ENCODE data around the gene CEP170.

Gene CEP170

DNA sequence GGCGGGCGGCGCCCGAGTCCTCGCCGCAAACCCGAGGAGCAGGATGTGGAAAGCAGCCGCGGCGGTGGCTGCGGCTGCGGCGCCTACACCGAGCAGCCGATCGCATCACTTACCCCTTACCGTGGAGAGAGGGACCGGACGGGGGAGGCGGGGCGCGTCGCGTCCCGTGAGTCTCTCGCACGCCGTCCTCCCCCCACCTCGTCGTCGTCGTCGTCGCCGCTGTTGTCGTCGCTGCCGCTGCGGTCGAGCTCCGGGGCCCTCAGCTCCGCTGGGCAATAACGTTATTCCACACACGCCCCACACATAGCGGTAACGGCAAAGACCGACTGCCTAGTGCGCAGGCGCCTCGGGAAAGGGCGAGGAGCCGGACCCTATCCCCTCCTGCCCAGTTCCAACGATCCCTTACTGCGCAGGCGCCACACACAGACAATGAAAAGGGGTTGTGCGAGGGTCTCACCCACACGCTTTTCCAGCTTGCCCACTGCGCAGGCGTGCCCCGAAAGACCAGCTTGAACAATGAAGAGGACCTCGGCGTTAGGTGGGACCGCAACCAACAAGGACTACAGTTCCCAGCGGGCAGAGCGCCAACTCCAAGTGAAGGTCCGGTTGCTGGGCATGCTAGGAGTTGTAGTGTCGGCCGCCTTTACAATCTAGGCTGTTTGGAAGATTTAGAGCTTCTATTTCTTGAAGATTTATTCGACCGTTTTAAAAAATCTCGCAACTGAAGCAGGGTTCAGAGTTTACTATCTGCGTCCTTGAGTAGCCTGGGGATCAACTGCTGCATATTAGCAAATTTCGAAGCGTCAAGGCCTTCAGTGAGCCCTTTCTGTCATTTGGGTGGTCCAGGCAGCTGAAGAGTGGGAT is at the start of gene CEP170:
CEP170 (minus strand) TSS at position 355 of the 864 bp plus-strand sequence. CDS start 30,001 bp downstream, outside the sequence.
- peak; percentile 79 to 89 for DNase-seq (ENCODE audit: low read depth in 1 of 2, low spot score in 1 of 2)

- no peak for DNase-seq (ENCODE audit: low read depth in 1 of 2, low spot score in 1 of 2)
These were observed 46.0 kb upstream of the CEP170 start for GRCh38 chr1:243301059-243301458.

- no peak for DNase-seq (ENCODE audit: low read depth in 1 of 2, low spot score in 1 of 2)
These were observed 44.0 kb upstream of the CEP170 start for GRCh38 chr1:243299069-243299468.

DNA sequence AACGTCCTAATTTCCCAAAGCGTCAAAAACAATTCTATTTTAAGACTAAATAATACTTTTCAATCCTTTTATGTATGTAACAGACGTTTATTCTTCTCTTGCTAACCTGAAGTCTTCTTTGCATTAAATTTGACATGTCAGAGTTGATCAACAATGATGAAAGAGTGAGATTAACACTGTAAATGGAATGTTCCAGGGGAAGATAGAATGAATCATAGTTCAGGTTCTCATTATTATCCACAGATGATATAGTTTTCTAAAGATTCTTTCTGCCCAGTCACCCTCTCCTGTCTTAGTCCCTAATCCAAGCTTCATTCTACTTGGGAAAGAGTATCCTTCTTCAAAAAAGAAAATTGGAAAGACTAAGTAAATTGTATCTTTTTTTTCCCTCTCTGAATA is 39.6 kb upstream of the CEP170 start:
- no peak for DNase-seq (ENCODE audit: low read depth in 1 of 2, low spot score in 1 of 2)

DNA sequence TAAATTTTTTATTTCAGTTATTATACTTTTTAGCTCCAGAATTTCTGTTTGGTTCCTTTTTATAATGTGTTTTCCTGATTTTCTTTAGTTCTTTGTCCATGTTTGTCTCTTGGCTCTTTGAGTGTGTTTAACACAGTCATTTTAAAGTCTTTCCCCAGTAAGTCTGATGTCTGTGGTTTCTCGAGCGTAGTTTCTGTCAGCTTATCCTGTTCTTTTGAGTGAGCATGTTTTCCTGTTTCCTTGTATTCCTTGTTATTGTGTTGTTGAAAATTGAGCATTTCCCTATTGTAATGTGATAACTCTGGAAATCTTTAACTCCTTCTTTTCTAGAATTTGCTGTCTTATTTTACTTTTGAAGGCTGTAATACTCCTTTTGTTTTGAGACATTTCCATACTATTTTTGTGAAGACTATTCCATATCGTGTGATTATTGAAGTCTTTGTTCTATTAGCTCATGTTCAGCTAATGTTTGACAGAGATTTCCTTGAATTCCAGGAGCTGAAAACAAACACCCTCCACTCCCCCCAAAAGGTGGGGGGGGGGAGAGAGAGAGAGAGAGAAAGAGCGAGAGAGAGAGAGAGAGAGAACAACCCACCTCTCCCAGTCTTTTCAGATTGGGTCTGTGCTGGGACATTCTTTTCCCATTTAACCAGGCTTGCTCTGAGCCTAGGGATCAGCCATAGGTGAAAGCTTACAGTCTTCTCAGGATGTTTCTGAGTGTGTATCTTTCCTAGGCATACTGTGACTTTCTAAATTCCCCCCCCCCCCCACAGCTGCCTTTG is 39.1 kb upstream of the CEP170 start:
- no peak for DNase-seq (ENCODE audit: low read depth in 1 of 2, low spot score in 1 of 2)

- no peak for DNase-seq (ENCODE audit: low read depth in 1 of 2, low spot score in 1 of 2)
These were observed 37.0 kb upstream of the CEP170 start for GRCh38 chr1:243292117-243292516.

- no peak for DNase-seq (ENCODE audit: low read depth in 1 of 2, low spot score in 1 of 2)
These were observed 36.2 kb upstream of the CEP170 start for GRCh38 chr1:243291292-243291691.

- DNase-seq (ENCODE audit: low read depth in 1 of 2, low spot score in 1 of 2): no peak
These were observed 33.0 kb upstream of the CEP170 start for GRCh38 chr1:243288062-243288461.

GRCh38 chr1:243287652-243288051 is 32.6 kb upstream of the CEP170 start:
- DNase-seq (ENCODE audit: low read depth in 1 of 2, low spot score in 1 of 2): no peak

DNA sequence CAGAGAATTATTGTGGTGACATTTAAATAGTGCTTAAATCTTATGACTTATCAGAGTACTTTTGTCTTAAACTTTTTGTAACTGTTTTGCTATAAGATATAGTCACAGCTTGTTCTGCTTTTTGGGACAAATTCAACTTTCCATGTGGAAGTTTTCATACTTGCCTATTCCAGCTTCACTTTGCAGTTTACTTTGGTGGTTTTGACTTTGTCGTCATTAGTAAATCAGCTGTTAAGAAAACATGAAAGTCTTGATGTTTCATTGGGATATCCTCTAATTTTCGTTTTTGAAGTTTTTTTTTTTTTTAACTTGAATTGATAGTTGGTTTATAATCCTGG is 32.0 kb upstream of the CEP170 start:
- no peak for DNase-seq (ENCODE audit: low read depth in 1 of 2, low spot score in 1 of 2)

DNA sequence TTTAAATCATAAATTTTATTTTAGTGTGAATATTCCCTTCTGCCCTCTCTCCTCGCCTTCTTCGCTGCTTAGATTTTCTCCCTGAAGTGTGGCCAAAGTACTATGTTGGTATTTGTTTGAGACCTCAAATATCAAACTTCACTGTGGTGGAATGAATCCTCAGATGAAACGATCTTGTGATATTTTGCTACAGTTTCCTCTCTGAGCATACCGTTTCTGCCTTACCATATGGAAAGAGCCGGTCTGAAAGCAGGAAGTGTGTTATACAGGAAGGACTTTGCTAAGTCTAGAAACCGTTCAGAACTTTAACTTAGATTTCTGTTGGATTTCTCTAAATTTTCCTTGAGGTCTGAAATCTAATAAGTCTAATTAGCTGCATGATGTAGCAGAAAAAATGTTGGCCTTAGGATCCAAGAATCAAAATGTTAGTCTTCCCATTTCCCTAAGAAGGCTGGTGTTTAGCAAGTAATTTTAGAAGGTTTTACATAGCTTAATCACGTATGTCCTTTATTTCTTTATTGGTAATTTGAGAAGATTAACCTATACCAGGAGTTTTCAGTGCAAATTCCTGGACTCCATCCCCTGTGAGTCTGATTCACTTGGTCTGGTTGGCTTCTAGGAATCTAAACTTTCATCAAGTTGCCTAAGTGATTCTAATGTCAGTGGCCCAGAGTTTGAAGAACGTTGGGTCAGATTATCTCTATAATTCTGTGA is 31.5 kb upstream of the CEP170 start:
- DNase-seq (ENCODE audit: low read depth in 1 of 2, low spot score in 1 of 2): no peak

DNA sequence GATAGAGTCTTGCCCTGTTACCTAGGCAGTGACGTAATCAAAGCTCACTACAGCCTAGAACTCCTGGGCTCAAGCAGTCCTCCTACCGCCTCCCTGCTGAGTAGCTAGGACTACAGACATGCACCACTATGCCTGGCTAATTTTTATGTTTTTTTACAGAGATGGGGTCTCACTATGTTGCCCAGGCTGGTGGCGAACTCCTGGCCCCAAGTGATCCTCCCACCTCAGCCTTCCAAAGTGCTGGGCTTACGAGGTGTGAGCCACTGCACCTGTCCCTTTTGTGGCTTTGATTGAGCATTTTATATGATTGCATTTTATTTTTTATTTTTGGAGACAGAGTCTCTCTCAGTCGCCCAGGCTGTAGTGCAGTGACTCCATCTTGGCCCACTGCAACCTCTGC is 26.6 kb upstream of the CEP170 start:
- no peak for DNase-seq (ENCODE audit: low read depth in 1 of 2, low spot score in 1 of 2)

GRCh38 chr1:243280571-243281129 is 25.6 kb upstream of the CEP170 start:
- DNase-seq (ENCODE audit: low read depth in 1 of 2, low spot score in 1 of 2): no peak

- DNase-seq (ENCODE audit: low read depth in 1 of 2, low spot score in 1 of 2): no peak
These were observed 20.2 kb upstream of the CEP170 start for GRCh38 chr1:243275316-243275715.

GRCh38 chr1:243273945-243274344 is 18.9 kb upstream of the CEP170 start:
- DNase-seq (ENCODE audit: low read depth in 1 of 2, low spot score in 1 of 2): no peak

- no peak for DNase-seq (ENCODE audit: low read depth in 1 of 2, low spot score in 1 of 2)
These were observed 18.4 kb upstream of the CEP170 start for GRCh38 chr1:243273506-243273905.

- DNase-seq (ENCODE audit: low read depth in 1 of 2, low spot score in 1 of 2): no peak
These were observed 17.3 kb upstream of the CEP170 start for GRCh38 chr1:243272401-243272800.

DNA sequence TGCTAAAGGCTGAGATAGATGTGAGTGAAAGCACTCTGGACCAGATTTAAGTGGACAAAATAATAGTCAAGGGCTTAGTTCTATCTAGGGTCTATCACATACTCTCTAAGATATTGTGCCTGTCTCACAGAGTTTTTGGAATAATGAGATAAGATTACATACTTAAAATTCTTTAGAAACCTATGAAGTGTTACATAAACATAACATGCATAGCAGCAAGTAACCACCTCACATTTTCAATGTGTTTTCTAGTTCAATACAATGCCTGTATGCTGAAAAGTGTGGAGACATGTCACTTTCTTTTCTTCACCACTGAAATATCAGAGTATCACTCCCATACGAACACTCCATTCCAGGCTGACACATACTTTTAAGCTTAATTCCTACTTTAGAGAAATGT is 16.9 kb upstream of the CEP170 start:
- DNase-seq (ENCODE audit: low read depth in 1 of 2, low spot score in 1 of 2): no peak

DNA sequence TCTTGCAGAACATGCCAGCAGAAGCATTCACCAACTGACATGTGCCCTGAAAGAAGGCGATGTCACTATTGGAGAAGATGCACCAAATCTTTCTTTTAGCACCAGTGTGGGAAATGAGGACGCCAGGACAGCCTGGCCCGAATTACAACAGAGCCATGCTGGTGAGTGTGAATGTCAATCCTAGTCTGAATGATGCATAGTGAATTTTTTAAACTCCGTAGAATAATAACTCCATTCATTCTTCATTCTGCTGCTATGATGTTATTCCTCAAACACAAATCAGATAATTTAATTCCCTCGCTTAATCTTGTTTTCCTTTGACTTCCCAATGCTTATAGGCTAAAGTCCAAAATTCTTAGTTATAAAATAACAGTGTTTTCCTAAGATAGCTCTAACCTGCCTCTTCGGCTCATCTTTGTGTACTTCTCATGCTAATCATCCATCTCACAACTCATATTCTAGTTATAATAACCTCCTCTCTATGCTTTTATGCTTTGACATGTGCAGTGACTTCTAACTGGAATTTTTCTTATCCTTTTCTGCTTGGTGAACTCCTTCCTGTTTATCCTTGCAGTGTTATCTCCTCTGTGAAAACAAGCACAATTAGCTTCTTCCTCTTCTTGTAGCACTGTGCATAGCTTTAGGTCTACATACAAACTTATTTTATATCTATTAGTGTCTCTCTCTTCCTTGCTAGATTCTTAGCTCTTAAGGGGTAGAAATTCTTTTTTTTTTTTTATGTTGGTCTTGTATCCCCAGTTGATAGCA is 15.2 kb upstream of the CEP170 start:
- DNase-seq (ENCODE audit: low read depth in 1 of 2, low spot score in 1 of 2): no peak

GRCh38 chr1:243269461-243269801 is 14.3 kb upstream of the CEP170 start:
- no peak for DNase-seq (ENCODE audit: low read depth in 1 of 2, low spot score in 1 of 2)
